Testis (tissue), 3 donors: ENCODE measurements around the gene DIAPH3. TPM values are rescaled to one million over a fixed set of nuclear protein-coding genes. Genes with fewer than 3 reads are reported as not detected.

Experiments
- DNase-seq: peaks from one replicate; pipeline ENCODE4 v3.0.0-alpha.2; 2019
- H3K27ac ChIP-seq, 2 donors: fragments of 200-600 bp; sonication (generic); one replicate each; pipeline ENCODE4 v1.5.1; 2019
- H3K27me3 ChIP-seq: fragments of 200-600 bp; sonication (generic); one replicate; pipeline ENCODE4 v1.5.1; 2019
- H3K36me3 ChIP-seq: fragments of 200-600 bp; sonication (generic); one replicate; pipeline ENCODE4 v1.5.1; 2017; ENCODE audit warnings: low read depth; ENCODE audit errors: missing control alignments
- H3K4me1 ChIP-seq: fragments of 200-600 bp; sonication (generic); one replicate; pipeline ENCODE4 v1.5.1; 2019
- H3K4me3 ChIP-seq, 2 donors: fragments of 200-600 bp; sonication (generic); one replicate each; pipeline ENCODE4 v1.5.1; 2017 to 2019
- H3K9me3 ChIP-seq: fragments of 200-600 bp; sonication (generic); one replicate; pipeline ENCODE4 v1.5.1; 2017
- POLR2A ChIP-seq: fragments of 450-650 bp; IDR thresholded peaks from one replicate; pipeline ENCODE4 v1.6.1; 2017; ENCODE audit warnings: antibody characterized with exemption, mild to moderate bottlenecking, moderate library complexity
- WGBS, 2 donors: methylation state at CpG; one replicate each; pipeline ENCODE4 v1.1.5; 2018; 5-methylcytosine and 5-hydroxymethylcytosine counted together
- intact Hi-C: fragments of 100-400 bp; cut with DNase I; formaldehyde crosslinking; loops from one replicate; pipeline ENCODE4 v1.15.1; 2023; ENCODE audit warnings: low total_unique reads
- polyA plus RNA-seq: library from polyadenylated mRNA; stranded (reverse); fragments of 350-450 nt; fragmentation: Illumina TruSeq; extraction: RNeasy Lipid Tissue Mini Kit (QIAGEN cat#74804); gene quantifications from one replicate; pipeline ENCODE4 v1.2.3, GENCODE V29; 2014; ENCODE audit warnings: low read depth, low replicate concordance; ENCODE audit not compliant: insufficient read depth
- total RNA-seq, 2 donors: library from RNA; depleted of rRNA; stranded (reverse); fragments of >200 nt; gene quantifications; one replicate each; pipeline ENCODE4 v1.2.3, GENCODE V29; 2016
- TF ChIP-seq, protein P1 (sequence below), 3 experiments: fragments of 450-650 bp in 2 of 3; fragments of 200-600 bp in 1 of 3; sonication (generic) in 1 of 3; IDR thresholded peaks; one replicate each; pipeline ENCODE4 v1.5.1; 2016 to 2019; ENCODE audit warnings: antibody characterized with exemption in 3 of 3, mild to moderate bottlenecking in 2 of 3, moderate library complexity in 1 of 3

DIAPH3 gene
- total and polyA plus RNA-seq, 3 donors from 2014 or later: 12.5 to 30.3 (median 18.7) TPM

DNA sequence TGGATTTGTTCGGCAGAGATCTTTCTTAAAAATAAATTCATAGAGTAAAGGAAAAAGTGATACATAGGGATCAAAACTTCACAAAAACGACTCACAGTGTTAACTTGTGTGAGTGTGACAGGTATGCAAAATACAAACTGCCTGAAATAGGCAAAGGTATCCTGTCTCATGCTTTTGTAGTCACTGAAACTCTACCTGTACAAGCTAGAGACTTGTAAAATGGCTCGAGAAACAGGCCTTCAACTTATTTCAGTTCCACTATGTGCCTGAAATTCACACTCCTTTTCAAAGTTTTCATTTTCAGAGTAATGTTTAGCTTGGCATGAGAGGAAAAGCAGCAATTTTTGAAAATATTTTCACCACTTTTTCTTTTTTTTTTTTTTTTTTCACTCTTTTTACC lies 290.4 kb downstream of the DIAPH3 start:
- no peak overlapping the region for H3K4me3 ChIP-seq
- no peak overlapping the region for H3K27ac ChIP-seq
- no peak for DNase-seq
- TF ChIP-seq, protein P1, sequence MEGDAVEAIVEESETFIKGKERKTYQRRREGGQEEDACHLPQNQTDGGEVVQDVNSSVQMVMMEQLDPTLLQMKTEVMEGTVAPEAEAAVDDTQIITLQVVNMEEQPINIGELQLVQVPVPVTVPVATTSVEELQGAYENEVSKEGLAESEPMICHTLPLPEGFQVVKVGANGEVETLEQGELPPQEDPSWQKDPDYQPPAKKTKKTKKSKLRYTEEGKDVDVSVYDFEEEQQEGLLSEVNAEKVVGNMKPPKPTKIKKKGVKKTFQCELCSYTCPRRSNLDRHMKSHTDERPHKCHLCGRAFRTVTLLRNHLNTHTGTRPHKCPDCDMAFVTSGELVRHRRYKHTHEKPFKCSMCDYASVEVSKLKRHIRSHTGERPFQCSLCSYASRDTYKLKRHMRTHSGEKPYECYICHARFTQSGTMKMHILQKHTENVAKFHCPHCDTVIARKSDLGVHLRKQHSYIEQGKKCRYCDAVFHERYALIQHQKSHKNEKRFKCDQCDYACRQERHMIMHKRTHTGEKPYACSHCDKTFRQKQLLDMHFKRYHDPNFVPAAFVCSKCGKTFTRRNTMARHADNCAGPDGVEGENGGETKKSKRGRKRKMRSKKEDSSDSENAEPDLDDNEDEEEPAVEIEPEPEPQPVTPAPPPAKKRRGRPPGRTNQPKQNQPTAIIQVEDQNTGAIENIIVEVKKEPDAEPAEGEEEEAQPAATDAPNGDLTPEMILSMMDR (IDR thresholded peaks at IDR 0.05): no peak
- TF ChIP-seq POLR2A: no peak
- H3K4me1 ChIP-seq: no peaks in the 10 kb centered on the region
- no peaks in the 10 kb centered on the region for H3K9me3 ChIP-seq
- H3K27me3 ChIP-seq: no peaks in the 10 kb centered on the region
- intact Hi-C loops: no loop called here
- H3K36me3 ChIP-seq: no peaks in the 10 kb centered on the region
- WGBS, 2 donors: 80% methylated on average over 3 of the region's 3 CpGs

DNA sequence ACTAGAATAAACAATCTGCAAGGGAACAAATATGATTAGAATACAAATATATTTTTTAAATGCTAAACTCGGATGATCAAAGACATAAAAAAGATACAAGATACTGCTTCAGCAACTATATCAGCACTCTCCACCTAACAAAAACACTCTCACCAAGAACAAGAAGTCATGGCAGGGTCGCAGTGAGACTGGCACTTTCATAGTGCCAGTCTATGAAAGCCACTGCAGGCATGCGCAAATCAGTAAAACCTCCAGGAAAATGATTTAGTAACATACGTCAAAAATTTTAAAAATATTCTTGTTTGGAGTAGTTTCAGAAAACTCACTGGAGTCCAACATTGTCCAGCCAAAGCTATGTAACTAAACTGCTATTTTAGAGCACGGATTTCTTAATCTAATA lies 295.9 kb downstream of the DIAPH3 start:
- H3K27me3 ChIP-seq: no peaks in the 10 kb centered on the region
- no peaks in the 10 kb centered on the region for H3K36me3 ChIP-seq

DNA sequence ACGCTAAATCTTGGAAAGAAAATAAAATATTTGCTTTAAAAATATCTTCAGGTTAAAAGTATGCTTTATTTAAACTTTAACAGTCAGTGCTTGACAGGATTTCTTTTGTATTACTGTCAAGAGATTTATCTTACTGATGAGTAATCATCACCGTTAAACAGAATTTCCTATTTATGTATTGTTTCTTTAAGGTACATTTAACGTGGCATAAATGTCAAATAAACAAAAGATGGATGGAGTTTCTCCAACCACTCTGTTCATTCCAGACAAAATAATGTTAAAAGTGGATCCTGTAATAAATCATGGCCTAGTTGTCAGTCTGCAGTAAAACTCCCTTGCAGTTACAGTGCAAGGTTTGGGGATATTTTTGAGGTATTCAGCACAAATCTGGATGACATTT lies 298.3 kb downstream of the DIAPH3 start:
- Histone ChIP-seq H3K36me3 (no peaks in the 10 kb centered on the region), H3K27me3 (no peaks in the 10 kb centered on the region), H3K4me1 (no peaks in the 10 kb centered on the region), H3K4me3 (no peak overlapping the region), H3K27ac (no peak overlapping the region), H3K9me3 (no peaks in the 10 kb centered on the region)
- intact Hi-C loops: no loop called here
- DNase-seq: no peak
- no peak for TF ChIP-seq POLR2A
- TF ChIP-seq, protein P1 (IDR thresholded peaks at IDR 0.05): no peak
- 23 to 37% methylated on average over 3 of the region's 3 CpGs for WGBS, 2 donors

More for the DNA sequence above, 295.9 kb downstream of the DIAPH3 start:
- intact Hi-C loops: no loop called here
- Histone ChIP-seq H3K4me1 (no peaks in the 10 kb centered on the region), H3K27ac (no peak overlapping the region), H3K9me3 (no peaks in the 10 kb centered on the region), H3K4me3 (no peak overlapping the region)
- whole genome bisulfite sequencing, 2 donors: 58 to 61% methylated on average over 5 of the region's 5 CpGs
- TF ChIP-seq, protein P1 (IDR thresholded peaks at IDR 0.05): no peak
- TF ChIP-seq POLR2A: no peak
- DNase-seq: no peak

DNA sequence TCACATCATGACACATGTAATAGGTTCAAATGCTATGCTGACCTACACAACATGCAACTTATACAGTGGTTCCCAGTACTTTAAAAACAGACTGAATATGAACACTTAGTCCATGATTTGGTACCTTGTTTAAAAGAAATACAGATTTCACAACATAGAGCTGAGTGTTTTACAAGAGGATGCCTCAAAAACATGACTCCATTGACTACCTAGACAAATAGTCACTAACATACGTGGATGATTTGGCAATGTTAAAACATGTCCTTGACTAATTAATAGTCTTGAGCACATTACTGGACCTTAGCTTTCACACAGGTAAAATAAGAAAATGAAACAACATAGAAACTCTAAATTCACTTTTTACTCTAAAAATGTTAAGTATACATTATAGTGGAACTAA lies 300.1 kb downstream of the DIAPH3 start:
- Histone ChIP-seq H3K36me3 (no peaks in the 10 kb centered on the region), H3K27ac (no peak overlapping the region), H3K4me3 (no peak overlapping the region), H3K4me1 (no peaks in the 10 kb centered on the region), H3K27me3 (no peaks in the 10 kb centered on the region), H3K9me3 (no peaks in the 10 kb centered on the region)
- DNase-seq: no peak
- 85 to 88% methylated on average over 1 of the region's 1 CpG for WGBS, 2 donors
- no peak for TF ChIP-seq POLR2A
- TF ChIP-seq, protein P1 (IDR thresholded peaks at IDR 0.05): no peak
- intact Hi-C loops: no loop called here

DNA sequence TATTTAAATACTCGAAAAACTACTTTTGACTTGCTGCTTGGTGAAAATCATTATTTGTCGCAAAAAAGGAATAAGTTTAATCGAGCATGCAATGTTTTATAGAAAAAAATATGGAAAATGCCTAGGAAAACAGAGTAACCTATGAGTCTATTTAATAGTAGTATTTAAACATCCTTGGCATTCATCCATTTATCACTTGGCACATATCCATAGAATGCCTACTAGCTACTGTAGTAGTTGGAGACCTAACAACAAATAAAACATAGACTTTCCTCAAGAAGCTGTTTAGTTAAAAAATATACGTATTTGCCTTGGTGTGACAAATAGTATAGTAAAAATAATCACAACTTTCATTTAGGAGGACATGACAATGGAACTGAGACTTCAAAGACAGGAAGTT lies 302.1 kb downstream of the DIAPH3 start:
- DNase-seq: no peak
- TF ChIP-seq POLR2A: no peak
- TF ChIP-seq, protein P1 (IDR thresholded peaks at IDR 0.05): no peak
- Histone ChIP-seq H3K9me3 (no peaks in the 10 kb centered on the region), H3K36me3 (no peaks in the 10 kb centered on the region), H3K27me3 (no peaks in the 10 kb centered on the region), H3K4me1 (no peaks in the 10 kb centered on the region), H3K4me3 (no peak overlapping the region), H3K27ac (no peak overlapping the region)
- intact Hi-C loops: no loop called here
- 95 to 97% methylated on average over 4 of the region's 4 CpGs for WGBS, 2 donors
